ENCODE data around the gene VGF. TPM values are rescaled to one million over a fixed set of nuclear protein-coding genes. Genes with fewer than 3 reads are reported as not detected.

The VGF gene
- total RNA-seq, 1 experiment from 2014 or later, result 4.4 TPM

- intact Hi-C loops (cut with micrococcal nuclease; ENCODE audit: unreplicated experiment) (no loop called here), in situ Hi-C loops (cut with HindIII; ENCODE audit: low pct_unique_long_range_greater_than_20kb, low sequenced_read_pairs) (no loop called here)
- Histone ChIP-seq H3K27me3 (ENCODE audit: control insufficient read depth, insufficient read depth, low read length) (no peaks in the 10 kb centered on the region), H3K27ac (ENCODE audit: low read length) (no peak overlapping the region), H3K4me1 (ENCODE audit: control insufficient read depth, insufficient read depth, low read length) (no peaks in the 10 kb centered on the region), H3K4me3 (ENCODE audit: low read depth in 2 of 2, low read length in 2 of 2) (no peak overlapping the region), H3K36me3 (ENCODE audit: control insufficient read depth, insufficient read depth, low read length) (no peaks in the 10 kb centered on the region), H3K9me3 (ENCODE audit: control insufficient read depth, insufficient read depth, low read depth, low read length) (no peaks in the 10 kb centered on the region)
- no TSS peak for BruUV-seq (replicated peaks)
- ATAC-seq (no peak), DNase-seq (ENCODE audit: low read depth, low spot score) (no peak)
- ChIA-PET CTCF (no interaction called here), POLR2A (interaction anchor here (0.6 kb wide), 1 partner anchor 8 kb away, joined by 7 read pairs; no protein-coding TSS in a partner anchor)
- no peak for TF ChIP-seq CTCF (IDR thresholded peaks at IDR 0.05)
- TF ChIP-seq SIN3A (IDR thresholded peaks at IDR 0.05; ENCODE audit: borderline replicate concordance, insufficient read depth, low read depth, low read length), result no peak
Measured at GRCh38 chr7:101186844-101187428, 21.6 kb upstream of the VGF start.

GRCh38 chr7:101186194-101186593, 20.8 kb upstream of the VGF start:
- ATAC-seq (no peak), DNase-seq (ENCODE audit: low read depth, low spot score) (no peak)
- Histone ChIP-seq H3K27ac (ENCODE audit: low read length) (no peak overlapping the region), H3K4me3 (ENCODE audit: low read depth in 2 of 2, low read length in 2 of 2) (no peak overlapping the region), H3K36me3 (ENCODE audit: control insufficient read depth, insufficient read depth, low read length) (no peaks in the 10 kb centered on the region), H3K9me3 (ENCODE audit: control insufficient read depth, insufficient read depth, low read depth, low read length) (no peaks in the 10 kb centered on the region), H3K27me3 (ENCODE audit: control insufficient read depth, insufficient read depth, low read length) (no peaks in the 10 kb centered on the region), H3K4me1 (ENCODE audit: control insufficient read depth, insufficient read depth, low read length) (no peaks in the 10 kb centered on the region)
- intact Hi-C loops (cut with micrococcal nuclease; ENCODE audit: unreplicated experiment) (no loop called here), in situ Hi-C loops (cut with HindIII; ENCODE audit: low pct_unique_long_range_greater_than_20kb, low sequenced_read_pairs) (no loop called here)
- ChIA-PET POLR2A (interaction anchor here (0.6 kb wide), 1 partner anchor 7 kb away, joined by 7 read pairs; no protein-coding TSS in a partner anchor), CTCF (interaction anchor here (0.6 kb wide), 1 partner anchor 42 kb away, joined by 4 read pairs; no protein-coding TSS in a partner anchor)
- no TSS peak for BruUV-seq (replicated peaks)
- TF ChIP-seq CTCF (IDR thresholded peaks at IDR 0.05) (no peak), SIN3A (IDR thresholded peaks at IDR 0.05; ENCODE audit: borderline replicate concordance, insufficient read depth, low read depth, low read length) (no peak), TCF7L2 (IDR thresholded peaks at IDR 0.05; ENCODE audit: low read depth, low read length) (no peak)

- TF ChIP-seq TCF7L2 (IDR thresholded peaks at IDR 0.05; ENCODE audit: low read depth, low read length) (no peak), CTCF (IDR thresholded peaks at IDR 0.05) (no peak), REST (IDR thresholded peaks at IDR 0.05; ENCODE audit: insufficient read depth in 1 of 2, low read depth in 2 of 2, low read length in 1 of 2) (no peak), SIN3A (IDR thresholded peaks at IDR 0.05; ENCODE audit: borderline replicate concordance, insufficient read depth, low read depth, low read length) (no peak), POLR2AphosphoS5 (IDR thresholded peaks at IDR 0.05; ENCODE audit: low read depth, low read length) (no peak)
- POLR2A ChIA-PET, result no interaction called here
Measured at GRCh38 chr7:101185258-101185839, 20.0 kb upstream of the VGF start.

More at GRCh38 chr7:101185258-101185839, 20.0 kb upstream of the VGF start:
- BruUV-seq (replicated peaks), result no TSS peak
- H3K4me1 ChIP-seq (ENCODE audit: control insufficient read depth, insufficient read depth, low read length), result no peaks in the 10 kb centered on the region
- CTCF ChIA-PET, result no interaction called here
- H3K9me3 ChIP-seq (ENCODE audit: control insufficient read depth, insufficient read depth, low read depth, low read length), result no peaks in the 10 kb centered on the region
- no peak for DNase-seq (ENCODE audit: low read depth, low spot score)
- intact Hi-C loops (cut with micrococcal nuclease; ENCODE audit: unreplicated experiment) (no loop called here), in situ Hi-C loops (cut with HindIII; ENCODE audit: low pct_unique_long_range_greater_than_20kb, low sequenced_read_pairs) (no loop called here)
- H3K27ac ChIP-seq (ENCODE audit: low read length), result no peak overlapping the region
- no peak for ATAC-seq
- H3K36me3 ChIP-seq (ENCODE audit: control insufficient read depth, insufficient read depth, low read length), result no peaks in the 10 kb centered on the region
- H3K27me3 ChIP-seq (ENCODE audit: control insufficient read depth, insufficient read depth, low read length), result 0 out of 2 replicates have a peak, but pooled peaks cover 2% of the 10 kb centered on the region
- H3K4me3 ChIP-seq (ENCODE audit: low read depth in 2 of 2, low read length in 2 of 2), result no peak overlapping the region

Measured in Panc1 (cell line).